Measurements from ENCODE around the gene SIX3.

Gene SIX3

GRCh38 chr2:44944102-44944951 is 2.8 kb downstream of the SIX3 start:
- DNase-seq: no peak

GRCh38 chr2:44944952-44945612 is 3.6 kb downstream of the SIX3 start:
- DNase-seq: no peak

- DNase-seq: no peak
Observed at GRCh38 chr2:44945676-44946371, 4.3 kb downstream of the SIX3 start.

- DNase-seq: no peak
Observed at GRCh38 chr2:44946372-44947027, 5.0 kb downstream of the SIX3 start.

GRCh38 chr2:44947028-44947375 is 5.5 kb downstream of the SIX3 start:
- DNase-seq: no peak

- DNase-seq: no peak
Observed at GRCh38 chr2:44948565-44949328, 7.2 kb downstream of the SIX3 start.

GRCh38 chr2:44949329-44950151 is 8.0 kb downstream of the SIX3 start:
- DNase-seq: no peak

- no peak for DNase-seq
Observed at GRCh38 chr2:44950646-44951045, 9.1 kb downstream of the SIX3 start.

GRCh38 chr2:44951124-44951523 is 9.6 kb downstream of the SIX3 start:
- no peak for DNase-seq

GRCh38 chr2:44951714-44952113 is 10.2 kb downstream of the SIX3 start:
- DNase-seq: no peak

- peak in 1 of 5 experiments; percentile 59 for DNase-seq
Observed at GRCh38 chr2:44952143-44952805, 10.8 kb downstream of the SIX3 start.

GRCh38 chr2:44952806-44953498 is 11.4 kb downstream of the SIX3 start:
- no peak for DNase-seq

GRCh38 chr2:44953499-44953883 is 12.0 kb downstream of the SIX3 start:
- no peak for DNase-seq

GRCh38 chr2:44954447-44954888 is 13.0 kb downstream of the SIX3 start:
- DNase-seq: no peak

GRCh38 chr2:44954889-44955592 is 13.5 kb downstream of the SIX3 start:
- no peak for DNase-seq

GRCh38 chr2:44955593-44956392 is 14.3 kb downstream of the SIX3 start:
- peak; percentile 24 to 69 (median 58) for DNase-seq

GRCh38 chr2:44956843-44957242 is 15.3 kb downstream of the SIX3 start:
- no peak for DNase-seq

GRCh38 chr2:44957656-44958327 is 16.3 kb downstream of the SIX3 start:
- DNase-seq: no peak

Measured in T-helper 2 cell (primary cell).